K562 (cell line): ENCODE measurements around the gene CFAP221. TPM values are rescaled to one million over a fixed set of nuclear protein-coding genes. Genes with fewer than 3 reads are reported as not detected.
A peak's percentile ranks its signal among the peaks of the same experiment; 100 is the strongest.

Source experiments
- ATAC-seq: fragments of 200-7000 bp; cut with Tn5 transposase; 3 replicates; pipeline ENCODE4 v1.9.1; 2020; ENCODE audit warnings: moderate library complexity
- BruUV-seq: library from RNA; stranded (reverse); fragments of 400-500 nt; replicated peaks from 2 replicates; lab custom pipeline; 2021; lab: Mats Ljungman, UMichigan
- CTCF ChIA-PET: fragments of 300-600 bp; formaldehyde crosslinking; extraction: SDS; loops from one replicate; lab custom pipeline; 2021; ENCODE audit warnings: low intra/inter-chr PET ratio; lab: Yijun Ruan, JAX
- POLR2A ChIA-PET: fragments of 300-600, 350-650 bp; sonication (Branson Sonifier 250); formaldehyde crosslinking; extraction: SDS; loops from one replicate; lab custom pipeline; 2021; ENCODE audit warnings: antibody characterized with exemption, inconsistent platforms; lab: Yijun Ruan, JAX
- DNase-seq, 4 experiments: peaks; one replicate each; pipeline versions ENCODE4 v3.0.0 to v3.0.0-alpha.2; 2011 to 2018; ENCODE audit warnings: low spot score in 3 of 4, mixed read lengths in 3 of 4; ENCODE audit errors: extremely low read depth in 1 of 4
- FAIRE-seq: peaks from 2 replicates; lab custom pipeline; 2011; peaks lifted over from hg19 to GRCh38; lab: Jason Lieb, UNC
- H2AFZ ChIP-seq: 2 replicates; pipeline ENCODE4 v1.6.0; 2011; ENCODE audit warnings: low read depth, low read length, control low read depth, inconsistent platforms
- H3K27ac ChIP-seq: fragments of 200-600 bp; 3 replicates; pipeline ENCODE4 v1.8.0; 2011; ENCODE audit warnings: low read depth, mild to moderate bottlenecking, control low read depth, inconsistent platforms, low read length, moderate library complexity, mixed read lengths; ENCODE audit errors: extremely low read depth
- H3K27me3 ChIP-seq, 2 experiments: fragments of 300-600 bp in 1 of 2; 2 replicates in 1 of 2; 3 replicates in 1 of 2; pipeline versions ENCODE4 v1.6.0 to v1.8.0; 2011; ENCODE audit warnings: inconsistent platforms in 2 of 2, low read length in 2 of 2, mild to moderate bottlenecking in 1 of 2, mixed read lengths in 1 of 2, moderate library complexity in 1 of 2; ENCODE audit not compliant: control insufficient read depth in 2 of 2, insufficient read depth in 2 of 2
- H3K36me3 ChIP-seq: fragments of 300-600 bp; 3 replicates; pipeline ENCODE4 v1.8.0; 2011; ENCODE audit warnings: mild to moderate bottlenecking, low read length, inconsistent platforms; ENCODE audit not compliant: control insufficient read depth, insufficient read depth
- H3K4me1 ChIP-seq, 2 experiments: fragments of 200-600 bp in 1 of 2; replicated peaks in 1 of 2; 2 replicates in 1 of 2; 3 replicates in 1 of 2; pipeline versions ENCODE4 v1.5.1 to v1.8.0; 2011; ENCODE audit warnings: inconsistent platforms in 2 of 2, low read length in 2 of 2, mild to moderate bottlenecking in 1 of 2, mixed read lengths in 1 of 2, moderate library complexity in 1 of 2; ENCODE audit not compliant: control insufficient read depth in 2 of 2, insufficient read depth in 2 of 2
- H3K4me2 ChIP-seq: 2 replicates; pipeline ENCODE4 v1.6.1; 2011; ENCODE audit warnings: low read length, control low read depth, inconsistent platforms, mixed read lengths; ENCODE audit not compliant: insufficient read depth
- H3K4me3 ChIP-seq: fragments of 200-600 bp; sonication (generic), shearing (Covaris generic); 2 replicates; pipeline ENCODE4 v1.5.1; 2016; ENCODE audit warnings: control low read depth, inconsistent platforms
- H3K79me2 ChIP-seq: fragments of 200-600 bp; 3 replicates; pipeline ENCODE4 v1.8.0; 2011; ENCODE audit warnings: low read length, inconsistent platforms; ENCODE audit not compliant: control insufficient read depth, insufficient read depth
- H3K9ac ChIP-seq, 2 experiments: 2 replicates each; pipeline versions ENCODE4 v1.6.0 to v1.6.1; 2011; ENCODE audit warnings: low read depth in 2 of 2, low read length in 2 of 2, control low read depth in 1 of 2, inconsistent platforms in 1 of 2, mild to moderate bottlenecking in 1 of 2, mixed read lengths in 1 of 2; ENCODE audit not compliant: insufficient read depth in 1 of 2
- H3K9me1 ChIP-seq: one replicate; pipeline ENCODE4 v1.6.0; 2011; ENCODE audit warnings: inconsistent platforms, mild to moderate bottlenecking, low read length, moderate library complexity; ENCODE audit not compliant: control insufficient read depth, insufficient read depth
- H3K9me3 ChIP-seq: replicated peaks from 2 replicates; pipeline ENCODE4 v1.5.1; 2011; ENCODE audit warnings: low read depth, low read length, inconsistent platforms; ENCODE audit not compliant: control insufficient read depth, insufficient read depth
- H4K20me1 ChIP-seq: replicated peaks from 2 replicates; pipeline ENCODE4 v1.6.1; 2011; ENCODE audit warnings: low read length, inconsistent platforms, mixed read lengths; ENCODE audit not compliant: control insufficient read depth, insufficient read depth
- ARID1B ChIP-seq: fragments of 450-650 bp; IDR thresholded peaks from 2 replicates; pipeline ENCODE4 v1.6.1; 2016; ENCODE audit warnings: antibody characterized with exemption, mild to moderate bottlenecking, inconsistent platforms
- DPF2 ChIP-seq: fragments of 450-650 bp; IDR thresholded peaks from 2 replicates; pipeline ENCODE4 v1.6.1; 2016
- EZH2 ChIP-seq: IDR thresholded peaks from 2 replicates; pipeline ENCODE4 v1.6.1; 2012; ENCODE audit warnings: low read depth, mild to moderate bottlenecking, inconsistent platforms, low read length, borderline replicate concordance
- GABPA ChIP-seq: fragments of 200-800 bp; sonication (Bioruptor generic); conservative IDR thresholded peaks from 2 replicates; pipeline ENCODE4 v1.6.1; 2016; ENCODE audit warnings: low read depth, missing genetic modification characterization, missing compliant biosample characterization
- MAFF ChIP-seq: IDR thresholded peaks from 2 replicates; pipeline ENCODE4 v1.6.1; 2012; ENCODE audit warnings: low read length, improper control_type of control experiment
- NCOR1 ChIP-seq: fragments of 450-650 bp; IDR thresholded peaks from 2 replicates; pipeline ENCODE4 v1.6.1; 2016; ENCODE audit warnings: mild to moderate bottlenecking, moderate library complexity
- NR2C2 ChIP-seq, 2 experiments: fragments of 200-800 bp in 1 of 2; sonication (Bioruptor generic) in 1 of 2; sonication (generic) in 1 of 2; formaldehyde crosslinking in 1 of 2; IDR thresholded peaks; 2 replicates each; pipeline versions ENCODE4 v1.6.1 to v1.8.0; 2016 to 2022; ENCODE audit warnings: mild to moderate bottlenecking in 1 of 2, missing compliant biosample characterization in 1 of 2, missing genetic modification characterization in 1 of 2, missing genetic modification reagents in 1 of 2
- SRSF3 ChIP-seq: fragments of 200-400 bp; formaldehyde crosslinking; IDR thresholded peaks from 2 replicates; pipeline ENCODE4 v1.6.1; 2016; ENCODE audit warnings: mild to moderate bottlenecking, low read length, moderate library complexity; ENCODE audit not compliant: insufficient read depth
- STAT5A ChIP-seq: IDR thresholded peaks from 2 replicates; pipeline ENCODE4 v1.6.1; 2012; ENCODE audit warnings: low read length, inconsistent platforms, borderline replicate concordance
- TAL1 ChIP-seq: fragments of 450-650 bp; IDR thresholded peaks from 2 replicates; pipeline ENCODE4 v1.6.1; 2016; ENCODE audit warnings: mild to moderate bottlenecking
- TCF3 ChIP-seq: sonication (generic); formaldehyde crosslinking; IDR thresholded peaks from 2 replicates; pipeline ENCODE4 v1.4.0; 2020; ENCODE audit warnings: mild to moderate bottlenecking, missing genetic modification reagents
- TEAD4 ChIP-seq, 2 experiments: sonication (generic) in 1 of 2; formaldehyde crosslinking in 1 of 2; IDR thresholded peaks; 2 replicates each; pipeline versions ENCODE4 v1.6.1 to v1.8.0; 2012 to 2022; ENCODE audit warnings: borderline replicate concordance in 1 of 2, inconsistent platforms in 1 of 2, low read length in 1 of 2, mild to moderate bottlenecking in 1 of 2, missing genetic modification reagents in 1 of 2
- WGBS: fragments of 100-300 bp; shearing (Covaris generic); methylation state at CpG from one replicate; pipeline ENCODE4 v1.1.6; 2016; ENCODE audit warnings: low coverage, mixed read lengths; ENCODE audit not compliant: insufficient coverage; ENCODE audit errors: missing lambda C conversion rate; 5-methylcytosine and 5-hydroxymethylcytosine counted together
- in situ Hi-C: fragments of 300-500 bp; cut with MboI; formaldehyde crosslinking; loops from 4 replicates; pipeline ENCODE4 v1.15.0; 2018; ENCODE audit warnings: inconsistent platforms, mixed read lengths
- intact Hi-C: fragments of 100-400 bp; cut with micrococcal nuclease; formaldehyde crosslinking; loops from 2 replicates; pipeline ENCODE4 v1.14.2; 2022
- polyA plus RNA-seq, 8 experiments: library from polyadenylated mRNA; depleted of rRNA in 4 of 8; stranded (reverse) in 5 of 8; unstranded in 3 of 8; fragments of >200 nt; fragmentation: Nextera tagmentation in 2 of 8; fragmentation: Illumina TruSeq in 1 of 8; extraction: Ambion mirVana in 2 of 8; extraction: Trizol in 1 of 8; gene quantifications; 2 replicates each; pipeline versions ENCODE4 v1.2.1 to v1.2.3, GENCODE V29; 2011 to 2014; ENCODE audit warnings: inconsistent platforms in 1 of 8, missing spikeins in 1 of 8
- total RNA-seq, 7 experiments: library from RNA; depleted of rRNA in 6 of 7; stranded (reverse); fragments of >200 nt in 6 of 7; fragmentation: Illumina TruSeq in 2 of 7; extraction: Trizol in 2 of 7; gene quantifications; 2 replicates each; pipeline versions ENCODE4 v1.2.1 to v1.2.3, GENCODE V29; 2011 to 2021; ENCODE audit warnings: low replicate concordance in 1 of 7
- TF ChIP-seq, protein P1 (sequence below), 3 experiments: IDR thresholded peaks in 2 of 3; conservative IDR thresholded peaks in 1 of 3; 2 replicates each; pipeline ENCODE4 v1.5.1; 2011 to 2012; ENCODE audit warnings: low read length in 3 of 3, mild to moderate bottlenecking in 3 of 3, control low read depth in 2 of 3, improper control_type of control experiment in 1 of 3, inconsistent platforms in 1 of 3, low read depth in 1 of 3, mixed read lengths in 1 of 3, moderate library complexity in 1 of 3; ENCODE audit not compliant: insufficient read depth in 2 of 3
- TF ChIP-seq, protein P2 (sequence below), 3 experiments: fragments of 200-800 bp in 1 of 3; fragments of 250-450 bp in 1 of 3; fragments of 450-650 bp in 1 of 3; sonication (Bioruptor Pico) in 1 of 3; sonication (Bioruptor generic) in 1 of 3; formaldehyde crosslinking in 1 of 3; IDR thresholded peaks; 2 replicates each; pipeline versions ENCODE4 v1.6.1 to v1.8.0; 2016 to 2022; ENCODE audit warnings: mild to moderate bottlenecking in 2 of 3, missing genetic modification characterization in 2 of 3, missing compliant biosample characterization in 1 of 3, moderate library complexity in 1 of 3
- TF ChIP-seq, protein P3 (sequence below): fragments of 450-650 bp; formaldehyde crosslinking; IDR thresholded peaks from 2 replicates; pipeline ENCODE4 v1.4.0; 2022; ENCODE audit warnings: mild to moderate bottlenecking, moderate library complexity

CFAP221 gene
- total and polyA plus RNA-seq, 9 of the 15 experiments (the other 6 are each of a cell fraction or from before 2014, with no cell fraction given): 0.09 to 1.4 (median 0.65) TPM

DNA sequence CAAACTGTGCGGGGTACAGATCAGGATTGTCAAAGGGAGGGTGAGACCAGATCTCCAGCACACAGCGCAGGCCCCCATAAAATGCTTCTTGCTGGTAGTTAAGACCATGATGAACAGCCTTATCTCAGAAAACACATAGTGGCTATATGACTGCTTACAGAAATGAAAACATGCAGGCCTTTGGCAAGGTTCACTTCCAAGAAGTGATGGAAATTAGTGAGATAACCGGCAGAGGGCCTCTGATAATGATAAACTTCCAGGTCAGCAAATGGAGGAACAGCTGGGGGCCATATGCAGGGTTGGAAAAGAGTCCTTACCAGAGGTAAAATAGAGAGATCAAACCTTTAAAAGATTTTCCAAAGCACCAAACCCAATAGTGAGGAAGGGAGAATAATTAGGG is 46.6 kb downstream of the CFAP221 start:
- Histone ChIP-seq H3K9me3 (no peaks in the 10 kb centered on the region), H3K79me2 (no peaks in the 10 kb centered on the region), H3K9ac (no peak overlapping the region), H3K27me3 (peaks cover 0 to 17% of the 10 kb centered on the region in 2 experiments; a peak in 2 of 5 replicates), H3K9me1 (no peaks in the 10 kb centered on the region), H3K36me3 (no peaks in the 10 kb centered on the region), H3K27ac (no peak overlapping the region), H2AFZ (peak overlapping the region; percentile 49; the same call in 1 of the 2 replicates), H3K4me3 (no peak overlapping the region), H3K4me2 (peak overlapping the region; percentile 50), H3K4me1 (peaks cover 6 to 9% of the 10 kb centered on the region in 2 experiments; a peak in 3 of 5 replicates), H4K20me1 (no peaks in the 10 kb centered on the region; the same call in 1 of the 2 replicates)
- ATAC-seq (peak; percentile 49), FAIRE-seq (no peak), DNase-seq (peak in 1 of 4 experiments; percentile 60)
- WGBS: 0% methylated on average over 3 of the region's 3 CpGs
- in situ Hi-C loops (no loop called here), intact Hi-C loops (no loop called here)
- CTCF ChIA-PET: interaction anchor here (1.3 kb wide), 1 partner anchor 74 kb away, joined by 3 read pairs; no protein-coding TSS in a partner anchor
- BruUV-seq: no TSS peak
- POLR2A ChIA-PET: no interaction called here
- TF ChIP-seq MAFF: peak; percentile 13; the same call in 1 of the 2 replicates
- TF ChIP-seq, protein P1, sequence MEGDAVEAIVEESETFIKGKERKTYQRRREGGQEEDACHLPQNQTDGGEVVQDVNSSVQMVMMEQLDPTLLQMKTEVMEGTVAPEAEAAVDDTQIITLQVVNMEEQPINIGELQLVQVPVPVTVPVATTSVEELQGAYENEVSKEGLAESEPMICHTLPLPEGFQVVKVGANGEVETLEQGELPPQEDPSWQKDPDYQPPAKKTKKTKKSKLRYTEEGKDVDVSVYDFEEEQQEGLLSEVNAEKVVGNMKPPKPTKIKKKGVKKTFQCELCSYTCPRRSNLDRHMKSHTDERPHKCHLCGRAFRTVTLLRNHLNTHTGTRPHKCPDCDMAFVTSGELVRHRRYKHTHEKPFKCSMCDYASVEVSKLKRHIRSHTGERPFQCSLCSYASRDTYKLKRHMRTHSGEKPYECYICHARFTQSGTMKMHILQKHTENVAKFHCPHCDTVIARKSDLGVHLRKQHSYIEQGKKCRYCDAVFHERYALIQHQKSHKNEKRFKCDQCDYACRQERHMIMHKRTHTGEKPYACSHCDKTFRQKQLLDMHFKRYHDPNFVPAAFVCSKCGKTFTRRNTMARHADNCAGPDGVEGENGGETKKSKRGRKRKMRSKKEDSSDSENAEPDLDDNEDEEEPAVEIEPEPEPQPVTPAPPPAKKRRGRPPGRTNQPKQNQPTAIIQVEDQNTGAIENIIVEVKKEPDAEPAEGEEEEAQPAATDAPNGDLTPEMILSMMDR (IDR thresholded peaks at IDR 0.05 in 2 of 3, conservative IDR thresholded peaks at IDR 0.05 in 1 of 3; ENCODE audit: insufficient read depth in 2 of 3, low read depth in 1 of 3, low read length in 3 of 3): peak in 1 of 3 experiments; percentile 33; a peak in 2 of 6 replicates
- TF ChIP-seq, protein P2, sequence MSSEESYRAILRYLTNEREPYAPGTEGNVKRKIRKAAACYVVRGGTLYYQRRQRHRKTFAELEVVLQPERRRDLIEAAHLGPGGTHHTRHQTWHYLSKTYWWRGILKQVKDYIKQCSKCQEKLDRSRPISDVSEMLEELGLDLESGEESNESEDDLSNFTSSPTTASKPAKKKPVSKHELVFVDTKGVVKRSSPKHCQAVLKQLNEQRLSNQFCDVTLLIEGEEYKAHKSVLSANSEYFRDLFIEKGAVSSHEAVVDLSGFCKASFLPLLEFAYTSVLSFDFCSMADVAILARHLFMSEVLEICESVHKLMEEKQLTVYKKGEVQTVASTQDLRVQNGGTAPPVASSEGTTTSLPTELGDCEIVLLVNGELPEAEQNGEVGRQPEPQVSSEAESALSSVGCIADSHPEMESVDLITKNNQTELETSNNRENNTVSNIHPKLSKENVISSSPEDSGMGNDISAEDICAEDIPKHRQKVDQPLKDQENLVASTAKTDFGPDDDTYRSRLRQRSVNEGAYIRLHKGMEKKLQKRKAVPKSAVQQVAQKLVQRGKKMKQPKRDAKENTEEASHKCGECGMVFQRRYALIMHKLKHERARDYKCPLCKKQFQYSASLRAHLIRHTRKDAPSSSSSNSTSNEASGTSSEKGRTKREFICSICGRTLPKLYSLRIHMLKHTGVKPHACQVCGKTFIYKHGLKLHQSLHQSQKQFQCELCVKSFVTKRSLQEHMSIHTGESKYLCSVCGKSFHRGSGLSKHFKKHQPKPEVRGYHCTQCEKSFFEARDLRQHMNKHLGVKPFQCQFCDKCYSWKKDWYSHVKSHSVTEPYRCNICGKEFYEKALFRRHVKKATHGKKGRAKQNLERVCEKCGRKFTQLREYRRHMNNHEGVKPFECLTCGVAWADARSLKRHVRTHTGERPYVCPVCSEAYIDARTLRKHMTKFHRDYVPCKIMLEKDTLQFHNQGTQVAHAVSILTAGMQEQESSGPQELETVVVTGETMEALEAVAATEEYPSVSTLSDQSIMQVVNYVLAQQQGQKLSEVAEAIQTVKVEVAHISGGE (CRISPR knock-in tag; IDR thresholded peaks at IDR 0.05): 0 out of 6 replicates have a peak, but pooled peaks of 1 of the 3 experiments have one; percentile 27
- no peak for TF ChIP-seq NR2C2 (CRISPR knock-in tag; IDR thresholded peaks at IDR 0.05)
- TF ChIP-seq NR2C2 (tag; IDR thresholded peaks at IDR 0.05): peak; percentile 88
- peak; percentile 68 for TF ChIP-seq GABPA (tag)
- TF ChIP-seq TAL1: peak; percentile 60; the same call in 1 of the 2 replicates
- peak; percentile 43 for TF ChIP-seq TCF3 (CRISPR knock-in tag)
- TF ChIP-seq, protein P3, sequence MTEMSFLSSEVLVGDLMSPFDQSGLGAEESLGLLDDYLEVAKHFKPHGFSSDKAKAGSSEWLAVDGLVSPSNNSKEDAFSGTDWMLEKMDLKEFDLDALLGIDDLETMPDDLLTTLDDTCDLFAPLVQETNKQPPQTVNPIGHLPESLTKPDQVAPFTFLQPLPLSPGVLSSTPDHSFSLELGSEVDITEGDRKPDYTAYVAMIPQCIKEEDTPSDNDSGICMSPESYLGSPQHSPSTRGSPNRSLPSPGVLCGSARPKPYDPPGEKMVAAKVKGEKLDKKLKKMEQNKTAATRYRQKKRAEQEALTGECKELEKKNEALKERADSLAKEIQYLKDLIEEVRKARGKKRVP: no peak
- peak; percentile 56; the same call in 1 of the 2 replicates for TF ChIP-seq NCOR1
- TF ChIP-seq STAT5A: peak; percentile 48
- TF ChIP-seq ARID1B: peak; percentile 67
- peak; percentile 66; the same call in 1 of the 2 replicates for TF ChIP-seq TEAD4 (IDR thresholded peaks at IDR 0.05; ENCODE audit: low read length)
- TF ChIP-seq TEAD4 (CRISPR knock-in tag; IDR thresholded peaks at IDR 0.05; ENCODE audit: borderline replicate concordance): no peak
- no peak for TF ChIP-seq SRSF3
- TF ChIP-seq DPF2: 0 out of 2 replicates have a peak, but pooled peaks have one; percentile 19
- TF ChIP-seq EZH2: no peak
